HEK293 (cell line): ENCODE results near the gene TSHZ2.

Source experiments
- CTCF ChIA-PET: fragments of 350-600 bp; formaldehyde crosslinking; extraction: SDS; loops from one replicate; lab custom pipeline; 2021; ENCODE audit warnings: antibody characterized with exemption; lab: Yijun Ruan, JAX
- POLR2A ChIA-PET: fragments of 300-600 bp; formaldehyde crosslinking; extraction: SDS; loops from one replicate; lab custom pipeline; 2020; ENCODE audit warnings: antibody characterized with exemption, inconsistent platforms; lab: Yijun Ruan, JAX
- H3K27ac ChIP-seq: fragments of 200-500 bp; sonication (Bioruptor generic); 2 replicates; pipeline ENCODE4 v1.5.1; 2014; ENCODE audit warnings: low read depth, low read length, control low read depth, inconsistent platforms; ENCODE audit errors: extremely low read depth
- H3K36me3 ChIP-seq, 2 experiments: fragments of 200-500 bp in 1 of 2; sonication (Bioruptor generic) in 1 of 2; 1 replicate in 1 of 2; 2 replicates in 1 of 2; pipeline ENCODE4 v1.5.1; 2014 to 2017; ENCODE audit warnings: inconsistent platforms in 2 of 2, low read length in 2 of 2; ENCODE audit not compliant: control insufficient read depth in 2 of 2, insufficient read depth in 1 of 2
- H3K4me1 ChIP-seq: fragments of 200-500 bp; sonication (Bioruptor generic); 2 replicates; pipeline ENCODE4 v1.5.1; 2014; ENCODE audit warnings: mild to moderate bottlenecking, low read length, inconsistent platforms; ENCODE audit not compliant: control insufficient read depth, insufficient read depth
- H3K4me3 ChIP-seq: 2 replicates; pipeline ENCODE4 v1.5.1; 2011; ENCODE audit warnings: low read depth, mild to moderate bottlenecking, control low read depth, low read length, moderate library complexity
- H3K9me3 ChIP-seq: fragments of 200-500 bp; sonication (Bioruptor generic); 2 replicates; pipeline ENCODE4 v1.5.1; 2014; ENCODE audit warnings: low read depth, low read length, inconsistent platforms; ENCODE audit not compliant: control insufficient read depth, insufficient read depth
- FEZF1 ChIP-seq: fragments of 450-650 bp; formaldehyde crosslinking; IDR thresholded peaks from 2 replicates; pipeline ENCODE4 v1.5.1; 2016; ENCODE audit warnings: missing biosample characterization, missing genetic modification characterization
- GFI1B ChIP-seq: fragments of 450-650 bp; formaldehyde crosslinking; IDR thresholded peaks from 2 replicates; pipeline ENCODE4 v1.5.1; 2016; ENCODE audit warnings: missing biosample characterization, missing genetic modification characterization
- GLIS1 ChIP-seq: fragments of 450-650 bp; formaldehyde crosslinking; IDR thresholded peaks from 2 replicates; pipeline ENCODE4 v1.5.1; 2016; ENCODE audit warnings: missing biosample characterization, missing genetic modification characterization
- MEIS1 ChIP-seq: sonication (generic); formaldehyde crosslinking; IDR thresholded peaks from 2 replicates; pipeline ENCODE4 v1.8.1; 2022; ENCODE audit warnings: missing genetic modification reagents, mild to moderate bottlenecking, borderline replicate concordance
- MZF1 ChIP-seq: fragments of 450-650 bp; formaldehyde crosslinking; IDR thresholded peaks from 2 replicates; pipeline ENCODE4 v1.5.1; 2017; ENCODE audit warnings: missing biosample characterization, missing genetic modification characterization, borderline replicate concordance
- SCRT2 ChIP-seq: fragments of 450-650 bp; formaldehyde crosslinking; IDR thresholded peaks from 2 replicates; pipeline ENCODE4 v1.5.1; 2016; ENCODE audit warnings: missing biosample characterization, missing genetic modification characterization
- WT1 ChIP-seq: fragments of 450-650 bp; formaldehyde crosslinking; IDR thresholded peaks from 2 replicates; pipeline ENCODE4 v1.5.1; 2016; ENCODE audit warnings: missing biosample characterization, missing genetic modification characterization
- ZBTB1 ChIP-seq: fragments of 450-650 bp; formaldehyde crosslinking; IDR thresholded peaks from 2 replicates; pipeline ENCODE4 v1.5.1; 2016; ENCODE audit warnings: missing biosample characterization, missing genetic modification characterization
- ZBTB20 ChIP-seq: fragments of 450-650 bp; formaldehyde crosslinking; IDR thresholded peaks from 2 replicates; pipeline ENCODE4 v1.5.1; 2016; ENCODE audit warnings: missing biosample characterization, missing genetic modification characterization
- ZNF121 ChIP-seq: fragments of 450-650 bp; formaldehyde crosslinking; IDR thresholded peaks from 2 replicates; pipeline ENCODE4 v1.5.1; 2016; ENCODE audit warnings: missing biosample characterization, missing genetic modification characterization
- ZNF184 ChIP-seq: fragments of 450-650 bp; IDR thresholded peaks from 2 replicates; pipeline ENCODE4 v1.5.1; 2018; ENCODE audit warnings: missing biosample characterization, mild to moderate bottlenecking, missing genetic modification characterization
- ZNF202 ChIP-seq: fragments of 450-650 bp; formaldehyde crosslinking; IDR thresholded peaks from 2 replicates; pipeline ENCODE4 v1.5.1; 2016; ENCODE audit warnings: missing biosample characterization, missing genetic modification characterization, borderline replicate concordance
- ZNF221 ChIP-seq: fragments of 450-650 bp; formaldehyde crosslinking; IDR thresholded peaks from 2 replicates; pipeline ENCODE4 v1.5.1; 2017; ENCODE audit warnings: missing biosample characterization, missing genetic modification characterization, borderline replicate concordance
- ZNF24 ChIP-seq: fragments of 450-650 bp; formaldehyde crosslinking; IDR thresholded peaks from 2 replicates; pipeline ENCODE4 v1.5.1; 2016; ENCODE audit warnings: missing biosample characterization, missing genetic modification characterization
- ZNF302 ChIP-seq: fragments of 450-650 bp; formaldehyde crosslinking; IDR thresholded peaks from 2 replicates; pipeline ENCODE4 v1.5.1; 2016; ENCODE audit warnings: missing biosample characterization, missing genetic modification characterization, low read depth
- ZNF311 ChIP-seq: fragments of 450-650 bp; formaldehyde crosslinking; IDR thresholded peaks from 2 replicates; pipeline ENCODE4 v1.5.1; 2017; ENCODE audit warnings: missing biosample characterization, missing genetic modification characterization, borderline replicate concordance
- ZNF366 ChIP-seq: fragments of 450-650 bp; formaldehyde crosslinking; conservative IDR thresholded peaks from 2 replicates; pipeline ENCODE4 v1.5.1; 2016; ENCODE audit warnings: missing biosample characterization, missing genetic modification characterization
- ZNF423 ChIP-seq: fragments of 450-650 bp; formaldehyde crosslinking; IDR thresholded peaks from 2 replicates; pipeline ENCODE4 v1.5.1; 2016; ENCODE audit warnings: missing biosample characterization, missing genetic modification characterization
- ZNF473 ChIP-seq: fragments of 450-650 bp; formaldehyde crosslinking; IDR thresholded peaks from 2 replicates; pipeline ENCODE4 v1.5.1; 2017; ENCODE audit warnings: missing biosample characterization, missing genetic modification characterization
- ZNF510 ChIP-seq: fragments of 450-650 bp; formaldehyde crosslinking; IDR thresholded peaks from 2 replicates; pipeline ENCODE4 v1.5.1; 2018; ENCODE audit warnings: mild to moderate bottlenecking, missing genetic modification characterization, missing biosample characterization; ENCODE audit not compliant: insufficient replicate concordance
- ZNF600 ChIP-seq: fragments of 450-650 bp; formaldehyde crosslinking; IDR thresholded peaks from 2 replicates; pipeline ENCODE4 v1.5.1; 2016; ENCODE audit warnings: missing biosample characterization, missing genetic modification characterization
- ZNF658 ChIP-seq: fragments of 450-650 bp; formaldehyde crosslinking; IDR thresholded peaks from 2 replicates; pipeline ENCODE4; 2016; ENCODE audit warnings: missing biosample characterization, missing genetic modification characterization
- ZNF792 ChIP-seq: fragments of 450-650 bp; formaldehyde crosslinking; IDR thresholded peaks from 2 replicates; pipeline ENCODE4 v1.5.1; 2016; ENCODE audit warnings: missing biosample characterization, missing genetic modification characterization
- ZSCAN4 ChIP-seq: fragments of 450-650 bp; formaldehyde crosslinking; IDR thresholded peaks from 2 replicates; pipeline ENCODE4 v1.5.1; 2017; ENCODE audit warnings: missing biosample characterization, missing genetic modification characterization

Gene TSHZ2

GRCh38 chr20:53009979-53010735, 38.0 kb downstream of the TSHZ2 start:
- TF ChIP-seq ZNF658 = no peak
- TF ChIP-seq ZBTB20 (tag by site-specific recombination) = peak; percentile 63
- POLR2A ChIA-PET = no interaction called here

GRCh38 chr20:53011640-53012039, 39.5 kb downstream of the TSHZ2 start:
- no peak overlapping the region for H3K4me3 ChIP-seq
- no peaks in the 10 kb centered on the region for H3K4me1 ChIP-seq
- no peaks in the 10 kb centered on the region for H3K36me3 ChIP-seq
- H3K9me3 ChIP-seq = no peaks in the 10 kb centered on the region
- ChIA-PET POLR2A (no interaction called here), CTCF (no interaction called here)
- no peak for TF ChIP-seq ZNF121
- TF ChIP-seq ZNF221 = no peak
- no peak for TF ChIP-seq ZNF311
- TF ChIP-seq GFI1B (tag by site-specific recombination) = no peak
- no peak for TF ChIP-seq WT1 (tag by site-specific recombination)
- TF ChIP-seq ZNF473 = no peak
- TF ChIP-seq FEZF1 (tag by site-specific recombination) = no peak
- no peak for TF ChIP-seq ZNF510
- no peak for TF ChIP-seq ZNF423 (tag by site-specific recombination)
- no peak for TF ChIP-seq ZNF202 (tag by site-specific recombination)
- H3K27ac ChIP-seq = no peak overlapping the region

More at GRCh38 chr20:53009979-53010735, 38.0 kb downstream of the TSHZ2 start:
- CTCF ChIA-PET = interaction anchor here (0.7 to 0.9 kb wide), 2 partner anchors 9 to 207 kb away, joined by 3 read pairs; no protein-coding TSS in a partner anchor
- Histone ChIP-seq H3K9me3 (no peaks in the 10 kb centered on the region), H3K27ac (no peak overlapping the region), H3K4me1 (no peaks in the 10 kb centered on the region), H3K36me3 (no peaks in the 10 kb centered on the region), H3K4me3 (no peak overlapping the region)

- ChIA-PET CTCF (no interaction called here), POLR2A (no interaction called here)
- no peak overlapping the region for H3K4me3 ChIP-seq
- no peak for TF ChIP-seq ZNF792
- TF ChIP-seq MEIS1 = no peak
- no peak for TF ChIP-seq ZNF311
- TF ChIP-seq GLIS1 (tag by site-specific recombination) = no peak
- TF ChIP-seq SCRT2 (tag by site-specific recombination) = no peak
- TF ChIP-seq ZNF600 (tag by site-specific recombination) = no peak
- no peak for TF ChIP-seq ZNF302
- no peak for TF ChIP-seq ZBTB1 (tag by site-specific recombination)
- TF ChIP-seq ZNF24 = no peak
- TF ChIP-seq ZNF366 = no peak
- TF ChIP-seq MZF1 (tag by site-specific recombination) = no peak
- no peak for TF ChIP-seq ZNF184
- TF ChIP-seq ZSCAN4 (tag by site-specific recombination) = no peak
- no peak overlapping the region for H3K27ac ChIP-seq
- no peaks in the 10 kb centered on the region for H3K4me1 ChIP-seq
- H3K36me3 ChIP-seq = no peaks in the 10 kb centered on the region
- H3K9me3 ChIP-seq = no peaks in the 10 kb centered on the region
These were observed 41.0 kb downstream of the TSHZ2 start for GRCh38 chr20:53013183-53013582.
